HepG2 (cell line): ENCODE measurements around the gene SEC11A. TPM values are rescaled to one million over a fixed set of nuclear protein-coding genes. Genes with fewer than 3 reads are reported as not detected.

Source experiments
- CREB1 ChIP-seq, 2 experiments: fragments of 450-650 bp in 1 of 2; IDR thresholded peaks; 2 replicates each; pipeline ENCODE4 v1.6.1; 2016 to 2017; ENCODE audit warnings: control low read depth in 1 of 2, mild to moderate bottlenecking in 1 of 2, missing compliant biosample characterization in 1 of 2, missing genetic modification characterization in 1 of 2
- CSRNP1 ChIP-seq: sonication (generic); formaldehyde crosslinking; IDR thresholded peaks from 2 replicates; pipeline ENCODE4 v1.8.1; 2023; ENCODE audit warnings: mild to moderate bottlenecking, missing genetic modification reagents
- FOXK2 ChIP-seq: fragments of 450-650 bp; IDR thresholded peaks from 2 replicates; pipeline ENCODE4 v1.6.1; 2016
- HNRNPK ChIP-seq: fragments of 200-400 bp; formaldehyde crosslinking; IDR thresholded peaks from 2 replicates; pipeline ENCODE4 v1.6.1; 2018; ENCODE audit warnings: low read length, low read depth, moderate library complexity, mild to moderate bottlenecking; ENCODE audit not compliant: poor library complexity, severe bottlenecking
- KLF16 ChIP-seq, 2 experiments: sonication (generic) in 1 of 2; formaldehyde crosslinking in 1 of 2; IDR thresholded peaks; 2 replicates each; pipeline versions ENCODE4 v1.6.1 to v1.8.0; 2016 to 2023; ENCODE audit warnings: missing genetic modification reagents in 2 of 2, missing compliant biosample characterization in 1 of 2
- NCOA1 ChIP-seq: sonication (generic); formaldehyde crosslinking; IDR thresholded peaks from 2 replicates; pipeline ENCODE4 v1.9.0; 2021; ENCODE audit warnings: missing genetic modification reagents
- NONO ChIP-seq, 2 experiments: fragments of 450-650 bp in 1 of 2; sonication (generic) in 1 of 2; formaldehyde crosslinking in 1 of 2; IDR thresholded peaks in 1 of 2; conservative IDR thresholded peaks in 1 of 2; 2 replicates each; pipeline versions ENCODE4 v1.6.1 to v1.8.0; 2017 to 2022; ENCODE audit warnings: mild to moderate bottlenecking in 1 of 2, missing genetic modification reagents in 1 of 2, moderate library complexity in 1 of 2
- SOX5 ChIP-seq: IDR thresholded peaks from 2 replicates; pipeline ENCODE4 v1.6.1; 2016; ENCODE audit warnings: borderline replicate concordance
- THRA ChIP-seq: sonication (generic); formaldehyde crosslinking; IDR thresholded peaks from 2 replicates; pipeline ENCODE4 v1.4.0; 2020; ENCODE audit warnings: missing genetic modification reagents, borderline replicate concordance
- ZBTB25 ChIP-seq: IDR thresholded peaks from 2 replicates; pipeline ENCODE4 v1.6.1; 2018; ENCODE audit warnings: missing genetic modification reagents
- ZNF121 ChIP-seq: sonication (generic); formaldehyde crosslinking; IDR thresholded peaks from 2 replicates; pipeline ENCODE4 v1.5.0; 2020; ENCODE audit warnings: mild to moderate bottlenecking, missing genetic modification reagents
- ZNF138 ChIP-seq: sonication (generic); formaldehyde crosslinking; IDR thresholded peaks from 2 replicates; pipeline ENCODE4 v1.5.0; 2020; ENCODE audit warnings: mild to moderate bottlenecking, low read depth, missing genetic modification reagents
- ZNF205 ChIP-seq: IDR thresholded peaks from 2 replicates; pipeline ENCODE4 v1.6.1; 2018; ENCODE audit warnings: missing biosample characterization, missing genetic modification reagents
- ZNF503 ChIP-seq: sonication (generic); formaldehyde crosslinking; IDR thresholded peaks from 2 replicates; pipeline ENCODE4 v1.4.0; 2020; ENCODE audit warnings: missing genetic modification reagents
- ZNF790 ChIP-seq: sonication (generic); formaldehyde crosslinking; IDR thresholded peaks from 2 replicates; pipeline ENCODE4 v1.8.0; 2022; ENCODE audit warnings: missing genetic modification reagents, mild to moderate bottlenecking, borderline replicate concordance
- ZSCAN22 ChIP-seq: sonication (generic); formaldehyde crosslinking; IDR thresholded peaks from 2 replicates; pipeline ENCODE4 v1.4.0; 2020; ENCODE audit warnings: mild to moderate bottlenecking, missing genetic modification reagents
- polyA plus RNA-seq, 8 experiments: library from polyadenylated mRNA; depleted of rRNA in 3 of 8; stranded (reverse) in 7 of 8; unstranded in 1 of 8; fragments of >200 nt; fragmentation: Illumina TruSeq in 4 of 8; extraction: Trizol in 4 of 8; gene quantifications; 2 replicates each; pipeline versions ENCODE4 v1.2.1 to v1.2.3, GENCODE V29; 2011 to 2016; ENCODE audit warnings: low read depth in 4 of 8, missing spikeins in 1 of 8, mixed read lengths in 1 of 8; ENCODE audit not compliant: insufficient read depth in 1 of 8
- total RNA-seq, 5 experiments: library from RNA; depleted of rRNA; stranded (reverse); fragments of >200 nt; fragmentation: Illumina TruSeq; extraction: Trizol; gene quantifications; 2 replicates each; pipeline ENCODE4 v1.2.3, GENCODE V29; 2016; ENCODE audit warnings: low read depth in 1 of 5
- TF ChIP-seq, protein P1 (sequence below): sonication (generic); formaldehyde crosslinking; IDR thresholded peaks from 2 replicates; pipeline ENCODE4 v1.5.1; 2020; ENCODE audit warnings: mild to moderate bottlenecking, missing genetic modification reagents, moderate library complexity

The SEC11A gene
- total and polyA plus RNA-seq, 2 of the 13 experiments (the other 11 are each of a cell fraction or from before 2014, with no cell fraction given) = 141 to 230 TPM

GRCh38 chr15:84653910-84654688, 61.8 kb downstream of the SEC11A start, which contains the start of gene WDR73 (continued):
- TF ChIP-seq, protein P1, sequence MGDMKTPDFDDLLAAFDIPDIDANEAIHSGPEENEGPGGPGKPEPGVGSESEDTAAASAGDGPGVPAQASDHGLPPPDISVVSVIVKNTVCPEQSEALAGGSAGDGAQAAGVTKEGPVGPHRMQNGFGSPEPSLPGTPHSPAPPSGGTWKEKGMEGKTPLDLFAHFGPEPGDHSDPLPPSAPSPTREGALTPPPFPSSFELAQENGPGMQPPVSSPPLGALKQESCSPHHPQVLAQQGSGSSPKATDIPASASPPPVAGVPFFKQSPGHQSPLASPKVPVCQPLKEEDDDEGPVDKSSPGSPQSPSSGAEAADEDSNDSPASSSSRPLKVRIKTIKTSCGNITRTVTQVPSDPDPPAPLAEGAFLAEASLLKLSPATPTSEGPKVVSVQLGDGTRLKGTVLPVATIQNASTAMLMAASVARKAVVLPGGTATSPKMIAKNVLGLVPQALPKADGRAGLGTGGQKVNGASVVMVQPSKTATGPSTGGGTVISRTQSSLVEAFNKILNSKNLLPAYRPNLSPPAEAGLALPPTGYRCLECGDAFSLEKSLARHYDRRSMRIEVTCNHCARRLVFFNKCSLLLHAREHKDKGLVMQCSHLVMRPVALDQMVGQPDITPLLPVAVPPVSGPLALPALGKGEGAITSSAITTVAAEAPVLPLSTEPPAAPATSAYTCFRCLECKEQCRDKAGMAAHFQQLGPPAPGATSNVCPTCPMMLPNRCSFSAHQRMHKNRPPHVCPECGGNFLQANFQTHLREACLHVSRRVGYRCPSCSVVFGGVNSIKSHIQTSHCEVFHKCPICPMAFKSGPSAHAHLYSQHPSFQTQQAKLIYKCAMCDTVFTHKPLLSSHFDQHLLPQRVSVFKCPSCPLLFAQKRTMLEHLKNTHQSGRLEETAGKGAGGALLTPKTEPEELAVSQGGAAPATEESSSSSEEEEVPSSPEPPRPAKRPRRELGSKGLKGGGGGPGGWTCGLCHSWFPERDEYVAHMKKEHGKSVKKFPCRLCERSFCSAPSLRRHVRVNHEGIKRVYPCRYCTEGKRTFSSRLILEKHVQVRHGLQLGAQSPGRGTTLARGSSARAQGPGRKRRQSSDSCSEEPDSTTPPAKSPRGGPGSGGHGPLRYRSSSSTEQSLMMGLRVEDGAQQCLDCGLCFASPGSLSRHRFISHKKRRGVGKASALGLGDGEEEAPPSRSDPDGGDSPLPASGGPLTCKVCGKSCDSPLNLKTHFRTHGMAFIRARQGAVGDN (CRISPR knock-in tag) = peak; percentile 87
- TF ChIP-seq CREB1 (IDR thresholded peaks at IDR 0.05) = no peak
- peak; percentile 65; the same call in 1 of the 2 replicates for TF ChIP-seq CREB1 (CRISPR knock-in tag; IDR thresholded peaks at IDR 0.05)
- TF ChIP-seq SOX5 = peak; percentile 53; the same call in 1 of the 2 replicates
- TF ChIP-seq HNRNPK = no peak
- TF ChIP-seq FOXK2 = no peak
- 0 out of 2 replicates have a peak, but pooled peaks have one; percentile 50 for TF ChIP-seq ZNF138
- TF ChIP-seq THRA (CRISPR knock-in tag) = peak; percentile 72
- 0 out of 2 replicates have a peak, but pooled peaks have one; percentile 58 for TF ChIP-seq ZNF790
- TF ChIP-seq KLF16 (CRISPR knock-in tag; IDR thresholded peaks at IDR 0.05) = peak in 1 of 2 experiments; percentile 82; a peak in 1 of 4 replicates
- no peak for TF ChIP-seq NONO (IDR thresholded peaks at IDR 0.05)
- TF ChIP-seq NONO (CRISPR knock-in tag; conservative IDR thresholded peaks at IDR 0.05) = peak; percentile 58
- peak; percentile 57; the same call in 1 of the 2 replicates for TF ChIP-seq CSRNP1
- TF ChIP-seq ZSCAN22 (CRISPR knock-in tag) = no peak
- 0 out of 2 replicates have a peak, but pooled peaks have one; percentile 2 for TF ChIP-seq NCOA1 (CRISPR knock-in tag)
- 0 out of 2 replicates have a peak, but pooled peaks have one; percentile 25 for TF ChIP-seq ZNF205
- peak; percentile 56; the same call in 1 of the 2 replicates for TF ChIP-seq ZBTB25 (CRISPR knock-in tag)
- no peak for TF ChIP-seq ZNF503 (CRISPR knock-in tag)
- TF ChIP-seq ZNF121 = no peak
